Dermis blood vessel endothelial cell (primary cell): ENCODE results near the gene SPACA5. TPM values are rescaled to one million over a fixed set of nuclear protein-coding genes. Genes with fewer than 3 reads are reported as not detected.
"Not testable (repeated sequence)": the region's sequence is repeated elsewhere in the genome, so short reads cannot be mapped to it uniquely, and the experiment has no call there.

Experiments used
- DNase-seq: peaks from one replicate; pipeline ENCODE4 v3.0.0; 2010
- total RNA-seq: library from RNA; depleted of rRNA; stranded (reverse); fragments of >200 nt; gene quantifications from 2 replicates; pipeline ENCODE4 v1.2.3, GENCODE V29; 2014

The SPACA5 gene
- total RNA-seq, 1 donor from 2014 or later, result not detected

GRCh38 chrX:48022100-48022499, 15.3 kb downstream of the SPACA5 start:
- DNase-seq, result no peak

- no peak for DNase-seq
These were observed 15.9 kb downstream of the SPACA5 start for GRCh38 chrX:48022738-48023137.

GRCh38 chrX:48025561-48025960, 18.8 kb downstream of the SPACA5 start:
- DNase-seq, result peak; percentile 80

- DNase-seq, result not testable (repeated sequence)
These were observed 20.8 kb downstream of the SPACA5 start for GRCh38 chrX:48027545-48027944.

- DNase-seq, result no peak
These were observed 21.3 kb downstream of the SPACA5 start for GRCh38 chrX:48028091-48028490.

GRCh38 chrX:48030237-48030636, 23.4 kb downstream of the SPACA5 start:
- no peak for DNase-seq

GRCh38 chrX:48030641-48031173, 23.9 kb downstream of the SPACA5 start:
- DNase-seq, result not testable (repeated sequence)

GRCh38 chrX:48035891-48036290, 29.1 kb downstream of the SPACA5 start:
- DNase-seq, result peak; percentile 5

GRCh38 chrX:48043056-48043455, 36.3 kb downstream of the SPACA5 start:
- no peak for DNase-seq

GRCh38 chrX:48045410-48046311, 38.9 kb downstream of the SPACA5 start:
- peak; percentile 75 for DNase-seq

- DNase-seq, result no peak
These were observed 40.1 kb downstream of the SPACA5 start for GRCh38 chrX:48046846-48047245.

GRCh38 chrX:48058621-48059295, 52.0 kb downstream of the SPACA5 start:
- no peak for DNase-seq

GRCh38 chrX:48059296-48059639, 52.5 kb downstream of the SPACA5 start:
- no peak for DNase-seq

Other genes with a start within 250 kb of the SPACA5 start
- 6.7 and 10.0 TPM in 2 replicates for gene ZNF81, start 170.1 kb upstream of the SPACA5 start, total RNA-seq
- gene ZNF182, start 3.0 kb upstream of the SPACA5 start, total RNA-seq, result 4.9 and 5.3 TPM in 2 replicates
- gene ZNF630, start 64.7 kb downstream of the SPACA5 start, total RNA-seq, result 1.5 and 3.2 TPM in 2 replicates
- gene SPACA5B, start 123.6 kb downstream of the SPACA5 start, total RNA-seq, result not detected in 2 replicates
- gene SSX5, start 189.8 kb downstream of the SPACA5 start, total RNA-seq, result not detected in 2 replicates
- gene SSX1, start 248.4 kb downstream of the SPACA5 start, total RNA-seq, result not detected in 2 replicates